ENCODE results near the gene GRAMD2A.

Gene GRAMD2A

DNA sequence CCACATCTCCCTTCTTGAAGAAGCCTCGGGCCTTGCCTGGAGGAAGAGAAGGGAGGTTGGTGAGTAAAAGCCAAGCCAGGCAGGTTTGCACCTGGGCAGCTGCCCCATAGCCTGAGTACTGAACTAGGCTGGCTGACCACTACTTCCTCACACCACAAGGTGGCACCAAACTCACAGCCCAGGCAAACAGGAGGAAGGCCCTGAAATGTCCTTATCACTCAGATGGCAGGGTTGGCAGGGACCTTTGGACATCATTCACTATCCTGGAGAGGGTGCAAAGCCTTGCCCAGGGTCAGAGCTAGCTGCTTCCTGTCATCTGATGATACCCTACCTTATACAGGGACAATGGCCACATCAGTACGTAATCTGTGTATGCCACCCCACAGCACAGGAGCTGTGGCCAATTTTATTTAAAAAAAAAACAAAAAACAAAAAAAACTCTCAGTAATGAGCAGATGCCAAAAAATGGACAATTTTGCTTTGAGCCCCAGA is 2.2 kb upstream of the GRAMD2A start:
- Histone ChIP-seq H3K4me3 (ENCODE audit: extremely low read depth, insufficient read depth, low read length, poor library complexity, severe bottlenecking) (no peak overlapping the region), H3K36me3 (ENCODE audit: control insufficient read depth, insufficient read depth, low read length) (peaks cover 66% of the 10 kb centered on the region), H3K27ac (ENCODE audit: low read depth, low read length, severe bottlenecking) (no peak overlapping the region), H3K4me1 (ENCODE audit: control insufficient read depth, insufficient read depth, low read length, poor library complexity, severe bottlenecking) (peaks cover 7% of the 10 kb centered on the region), H3K9me3 (ENCODE audit: control insufficient read depth, low read length) (no peaks in the 10 kb centered on the region)
- 70 to 100% methylated on average over 1 to 2 of the region's 2 CpGs for WGBS, 2 experiments (ENCODE audit: insufficient coverage in 2 of 2)

DNA sequence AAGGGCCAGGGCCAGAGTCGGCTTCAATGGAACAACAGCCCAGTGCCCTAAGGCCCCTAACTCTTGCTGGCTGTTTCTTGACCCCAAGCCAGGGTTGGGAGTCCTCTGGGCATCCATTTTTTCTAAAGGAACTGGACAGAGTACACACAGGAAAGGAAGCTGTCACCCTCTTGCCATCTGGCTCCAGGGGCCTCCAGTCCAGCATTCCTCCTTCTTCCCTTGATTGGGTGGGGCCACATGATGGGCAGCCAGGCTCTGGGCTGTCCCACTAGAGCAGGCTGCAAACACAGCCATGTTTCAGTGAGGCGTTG is 1.6 kb upstream of the GRAMD2A start:
- H3K4me3 ChIP-seq (ENCODE audit: extremely low read depth, insufficient read depth, low read length, poor library complexity, severe bottlenecking), result no peak overlapping the region
- H3K4me1 ChIP-seq (ENCODE audit: control insufficient read depth, insufficient read depth, low read length, poor library complexity, severe bottlenecking), result peaks cover 7% of the 10 kb centered on the region
- H3K9me3 ChIP-seq (ENCODE audit: control insufficient read depth, low read length), result no peaks in the 10 kb centered on the region
- no peak overlapping the region for H3K27ac ChIP-seq (ENCODE audit: low read depth, low read length, severe bottlenecking)
- H3K36me3 ChIP-seq (ENCODE audit: control insufficient read depth, insufficient read depth, low read length), result peaks cover 59% of the 10 kb centered on the region
- WGBS, 2 experiments (ENCODE audit: insufficient coverage in 2 of 2), result 100% methylated on average over 2 of the region's 2 CpGs

GRCh38 chr15:72198356-72199204 is 993 bp upstream of the GRAMD2A start:
- WGBS, 2 experiments (ENCODE audit: insufficient coverage in 2 of 2), result 93 to 94% methylated on average over 4 to 7 of the region's 11 CpGs
- peaks cover 7% of the 10 kb centered on the region for H3K4me1 ChIP-seq (ENCODE audit: control insufficient read depth, insufficient read depth, low read length, poor library complexity, severe bottlenecking)
- H3K4me3 ChIP-seq (ENCODE audit: extremely low read depth, insufficient read depth, low read length, poor library complexity, severe bottlenecking), result no peak overlapping the region
- H3K9me3 ChIP-seq (ENCODE audit: control insufficient read depth, low read length), result no peaks in the 10 kb centered on the region
- peaks cover 54% of the 10 kb centered on the region for H3K36me3 ChIP-seq (ENCODE audit: control insufficient read depth, insufficient read depth, low read length)
- no peak overlapping the region for H3K27ac ChIP-seq (ENCODE audit: low read depth, low read length, severe bottlenecking)

GRCh38 chr15:72197041-72197459 is 537 bp downstream of the GRAMD2A start:
- H3K4me1 ChIP-seq (ENCODE audit: control insufficient read depth, insufficient read depth, low read length, poor library complexity, severe bottlenecking), result peaks cover 7% of the 10 kb centered on the region
- 10 to 17% methylated on average over 25 to 35 of the region's 35 CpGs for WGBS, 2 experiments (ENCODE audit: insufficient coverage in 2 of 2)
- H3K27ac ChIP-seq (ENCODE audit: low read depth, low read length, severe bottlenecking), result no peak overlapping the region
- peak overlapping the region; percentile 23 for H3K4me3 ChIP-seq (ENCODE audit: extremely low read depth, insufficient read depth, low read length, poor library complexity, severe bottlenecking)
- H3K36me3 ChIP-seq (ENCODE audit: control insufficient read depth, insufficient read depth, low read length), result peaks cover 38% of the 10 kb centered on the region
- no peaks in the 10 kb centered on the region for H3K9me3 ChIP-seq (ENCODE audit: control insufficient read depth, low read length)

- Histone ChIP-seq H3K9me3 (ENCODE audit: control insufficient read depth, low read length) (no peaks in the 10 kb centered on the region), H3K27ac (ENCODE audit: low read depth, low read length, severe bottlenecking) (no peak overlapping the region), H3K36me3 (ENCODE audit: control insufficient read depth, insufficient read depth, low read length) (peaks cover 33% of the 10 kb centered on the region), H3K4me1 (ENCODE audit: control insufficient read depth, insufficient read depth, low read length, poor library complexity, severe bottlenecking) (peaks cover 7% of the 10 kb centered on the region), H3K4me3 (ENCODE audit: extremely low read depth, insufficient read depth, low read length, poor library complexity, severe bottlenecking) (no peak overlapping the region)
- 69 to 75% methylated on average over 8 to 13 of the region's 13 CpGs for WGBS, 2 experiments (ENCODE audit: insufficient coverage in 2 of 2)
Measured at GRCh38 chr15:72196409-72197040, 1.1 kb downstream of the GRAMD2A start.

DNA sequence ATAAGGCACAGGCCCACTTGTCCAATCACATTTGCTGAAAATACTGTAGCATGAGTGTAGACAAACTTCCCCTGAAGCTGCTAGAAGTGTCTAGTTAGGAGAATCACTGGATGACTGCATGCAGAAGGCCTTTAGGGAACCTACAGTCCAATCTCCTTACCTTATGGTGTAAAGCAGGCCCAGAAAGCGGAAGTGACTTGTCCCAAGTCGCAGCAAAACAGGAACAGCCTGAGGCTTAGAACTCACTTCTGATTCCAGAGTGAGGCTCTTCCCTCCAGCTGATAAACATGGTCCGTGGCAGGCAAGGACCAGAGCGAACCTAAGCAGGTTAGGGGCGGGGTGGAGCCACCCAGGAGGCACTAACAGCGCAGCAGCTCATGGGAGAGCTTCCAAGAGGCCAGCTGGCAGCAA is 2.5 kb downstream of the GRAMD2A start:
- 72 to 88% methylated on average over 6 of the region's 6 CpGs for WGBS, 2 experiments (ENCODE audit: insufficient coverage in 2 of 2)
- H3K4me1 ChIP-seq (ENCODE audit: control insufficient read depth, insufficient read depth, low read length, poor library complexity, severe bottlenecking), result no peaks in the 10 kb centered on the region
- peaks cover 19% of the 10 kb centered on the region for H3K36me3 ChIP-seq (ENCODE audit: control insufficient read depth, insufficient read depth, low read length)
- no peaks in the 10 kb centered on the region for H3K9me3 ChIP-seq (ENCODE audit: control insufficient read depth, low read length)
- H3K27ac ChIP-seq (ENCODE audit: low read depth, low read length, severe bottlenecking), result no peak overlapping the region
- no peak overlapping the region for H3K4me3 ChIP-seq (ENCODE audit: extremely low read depth, insufficient read depth, low read length, poor library complexity, severe bottlenecking)

DNA sequence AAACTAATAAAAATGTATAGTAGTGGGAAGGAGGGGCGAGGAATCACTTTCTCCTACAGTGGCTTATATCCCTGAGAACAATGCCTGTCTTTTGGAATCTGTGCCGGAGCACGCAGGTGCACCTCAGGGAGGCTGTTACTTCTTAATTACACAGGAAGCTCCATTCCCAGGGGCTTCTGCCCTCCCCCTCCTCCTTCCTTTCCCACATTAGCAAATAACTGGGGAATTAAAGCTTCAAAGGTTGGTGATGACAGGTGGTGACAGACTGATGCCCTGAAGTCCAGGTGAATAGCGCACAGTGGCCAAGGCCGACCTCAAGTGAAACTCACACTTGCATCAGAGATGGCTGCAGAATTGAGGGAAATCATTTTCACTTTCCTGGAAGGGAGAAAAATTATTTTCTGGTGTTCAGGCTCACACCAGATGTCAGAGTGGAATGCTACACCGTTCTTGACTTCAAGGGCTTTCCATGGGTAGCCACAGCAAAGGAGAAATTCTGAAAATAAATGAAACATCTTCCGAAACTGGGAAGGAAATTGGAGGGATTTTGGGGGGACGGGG is 3.7 kb downstream of the GRAMD2A start:
- Histone ChIP-seq H3K27ac (ENCODE audit: low read depth, low read length, severe bottlenecking) (no peak overlapping the region), H3K36me3 (ENCODE audit: control insufficient read depth, insufficient read depth, low read length) (peaks cover 8% of the 10 kb centered on the region), H3K4me3 (ENCODE audit: extremely low read depth, insufficient read depth, low read length, poor library complexity, severe bottlenecking) (no peak overlapping the region), H3K4me1 (ENCODE audit: control insufficient read depth, insufficient read depth, low read length, poor library complexity, severe bottlenecking) (no peaks in the 10 kb centered on the region), H3K9me3 (ENCODE audit: control insufficient read depth, low read length) (no peaks in the 10 kb centered on the region)
- 78 to 91% methylated on average over 3 to 6 of the region's 8 CpGs for WGBS, 2 experiments (ENCODE audit: insufficient coverage in 2 of 2)

GRCh38 chr15:72192416-72192815 is 5.2 kb downstream of the GRAMD2A start:
- Histone ChIP-seq H3K9me3 (ENCODE audit: control insufficient read depth, low read length) (no peaks in the 10 kb centered on the region), H3K27ac (ENCODE audit: low read depth, low read length, severe bottlenecking) (no peak overlapping the region), H3K4me1 (ENCODE audit: control insufficient read depth, insufficient read depth, low read length, poor library complexity, severe bottlenecking) (no peaks in the 10 kb centered on the region), H3K4me3 (ENCODE audit: extremely low read depth, insufficient read depth, low read length, poor library complexity, severe bottlenecking) (no peak overlapping the region), H3K36me3 (ENCODE audit: control insufficient read depth, insufficient read depth, low read length) (no peaks in the 10 kb centered on the region)
- no CpG with 5 or more reads among the region's 3 CpGs for WGBS, 2 experiments (ENCODE audit: insufficient coverage in 2 of 2)

DNA sequence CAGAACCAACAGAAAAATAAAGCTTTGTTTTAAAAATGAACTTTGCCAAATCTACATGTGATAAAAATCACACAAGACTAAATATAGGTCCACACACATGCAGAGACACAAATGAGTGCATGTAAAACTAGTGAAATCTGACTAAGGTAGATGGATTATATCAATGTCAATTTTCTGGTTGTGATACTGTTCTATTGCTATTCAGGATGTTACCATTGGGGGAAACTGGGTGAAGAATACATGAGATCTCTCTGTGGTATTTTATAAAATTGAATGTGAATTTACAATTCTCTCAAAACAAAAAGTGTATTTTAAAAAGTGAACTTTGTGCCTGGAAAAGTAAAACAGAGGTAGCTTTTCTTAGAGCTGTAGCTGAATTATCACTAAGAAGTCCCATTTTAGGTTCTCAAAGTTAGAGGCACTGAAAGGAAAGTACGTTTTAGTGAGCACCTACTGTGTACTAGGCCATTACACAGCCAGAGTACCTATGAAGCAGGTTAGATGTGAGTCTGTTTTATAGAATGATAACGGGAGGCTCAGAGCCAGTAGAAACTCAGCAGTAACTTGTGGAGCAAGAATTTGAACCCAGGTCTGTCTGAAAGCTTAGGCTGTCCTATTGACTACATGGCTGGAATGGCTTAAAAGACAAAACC is 8.2 kb downstream of the GRAMD2A start:
- no peak overlapping the region for H3K4me3 ChIP-seq (ENCODE audit: extremely low read depth, insufficient read depth, low read length, poor library complexity, severe bottlenecking)
- H3K9me3 ChIP-seq (ENCODE audit: control insufficient read depth, low read length), result no peaks in the 10 kb centered on the region
- no peaks in the 10 kb centered on the region for H3K36me3 ChIP-seq (ENCODE audit: control insufficient read depth, insufficient read depth, low read length)
- WGBS, 2 experiments (ENCODE audit: insufficient coverage in 2 of 2), result 83 to 90% methylated on average over 2 of the region's 2 CpGs
- no peak overlapping the region for H3K27ac ChIP-seq (ENCODE audit: low read depth, low read length, severe bottlenecking)
- peaks cover 4% of the 10 kb centered on the region for H3K4me1 ChIP-seq (ENCODE audit: control insufficient read depth, insufficient read depth, low read length, poor library complexity, severe bottlenecking)

DNA sequence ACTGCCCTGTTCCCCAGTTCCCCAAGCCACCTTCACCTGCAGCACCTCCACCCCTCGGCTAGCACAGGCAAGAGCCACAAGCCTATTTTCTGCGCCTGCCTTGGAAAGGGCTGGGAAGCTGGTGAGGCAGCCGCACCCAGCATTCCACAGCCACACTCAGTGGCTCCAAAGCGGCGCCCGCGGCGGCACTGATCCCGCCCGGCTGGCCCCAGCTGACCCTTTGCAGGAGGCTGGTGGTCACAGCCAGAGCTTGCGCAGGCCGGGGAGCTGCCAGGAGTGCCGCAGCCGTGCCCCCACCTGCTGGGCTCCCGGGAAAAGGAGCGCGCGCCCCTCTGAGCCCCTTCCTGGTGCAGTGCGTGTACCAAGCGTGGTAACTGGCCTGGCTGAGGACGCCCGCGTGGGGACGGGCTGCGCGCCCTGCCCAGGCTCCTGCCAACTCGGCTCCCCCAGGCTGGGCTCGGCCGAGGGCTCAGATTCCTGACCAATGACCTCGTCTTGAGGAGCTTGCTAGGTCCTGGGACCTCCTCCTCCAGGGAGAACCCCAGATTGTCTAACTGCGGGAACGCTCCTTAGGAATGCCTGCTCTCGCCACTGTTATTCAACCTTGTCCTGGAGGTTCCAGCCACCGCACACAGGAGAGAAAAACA is 13.3 kb downstream of the GRAMD2A start:
- peak overlapping the region; percentile 41 for H3K27ac ChIP-seq (ENCODE audit: low read depth, low read length, severe bottlenecking)
- 26 to 38% methylated on average over 27 to 32 of the region's 34 CpGs for WGBS, 2 experiments (ENCODE audit: insufficient coverage in 2 of 2)
- no peaks in the 10 kb centered on the region for H3K9me3 ChIP-seq (ENCODE audit: control insufficient read depth, low read length)
- peaks cover 22% of the 10 kb centered on the region for H3K4me1 ChIP-seq (ENCODE audit: control insufficient read depth, insufficient read depth, low read length, poor library complexity, severe bottlenecking)
- H3K36me3 ChIP-seq (ENCODE audit: control insufficient read depth, insufficient read depth, low read length), result no peaks in the 10 kb centered on the region
- peak overlapping the region; percentile 23 for H3K4me3 ChIP-seq (ENCODE audit: extremely low read depth, insufficient read depth, low read length, poor library complexity, severe bottlenecking)

All from mesodermal cell (in vitro differentiated cells).